T-cell (primary cell): ENCODE data around the gene BCL2L11. TPM values are rescaled to one million over a fixed set of nuclear protein-coding genes. Genes with fewer than 3 reads are reported as not detected.

Experiments used
- ATAC-seq, 4 experiments: fragments of 200-7000 bp in 3 of 4; fragments of 150-1000 bp in 1 of 4; cut with Tn5 transposase; replicated peaks in 1 of 4; 1 replicate in 3 of 4; 2 replicates in 1 of 4; pipeline ENCODE4 v1.10.0; 2021; ENCODE audit warnings: moderate library complexity in 3 of 4, mild to moderate bottlenecking in 2 of 4, moderate number of reproducible peaks in 1 of 4
- CTCF ChIA-PET, 2 donors: fragments of 300-600 bp; sonication (Branson Sonifier 250); formaldehyde crosslinking; loops; one replicate each; lab custom pipeline; 2022; ENCODE audit warnings: antibody characterized with exemption in 2 of 2; lab: Charles Lee
- POLR2A ChIA-PET, 2 donors: fragments of 300-600 bp; sonication (Branson Sonifier 250); formaldehyde crosslinking; loops; one replicate each; lab custom pipeline; 2022; ENCODE audit warnings: antibody characterized with exemption in 2 of 2; lab: Charles Lee
- DNase-seq, 35 experiments: peaks; one replicate each; pipeline versions ENCODE4 v3.0.0 to v3.0.0-alpha.2; 2013 to 2023
- H3K27ac ChIP-seq: one replicate; pipeline ENCODE4 v1.5.1; 2013; ENCODE audit warnings: low read length
- H3K27me3 ChIP-seq, 2 experiments: replicated peaks in 1 of 2; 1 replicate in 1 of 2; 2 replicates in 1 of 2; pipeline versions ENCODE4 v1.6.1 to v1.7.0; 2013; ENCODE audit warnings: low read length in 1 of 2, mixed read lengths in 1 of 2; ENCODE audit not compliant: control insufficient read depth in 2 of 2, insufficient read depth in 2 of 2; ENCODE audit errors: extremely low read depth in 1 of 2
- H3K36me3 ChIP-seq, 2 donors: 1 replicate in 1 of 2; 2 replicates in 1 of 2; pipeline versions ENCODE4 v1.6.1 to v1.7.0; 2013; ENCODE audit warnings: low read length in 1 of 2; ENCODE audit not compliant: control insufficient read depth in 2 of 2, insufficient read depth in 1 of 2; ENCODE audit errors: extremely low read depth in 1 of 2
- H3K4me1 ChIP-seq, 2 experiments: 1 replicate in 1 of 2; 2 replicates in 1 of 2; pipeline versions ENCODE4 v1.6.1 to v1.7.0; 2013; ENCODE audit warnings: low read length in 2 of 2, mixed read lengths in 1 of 2; ENCODE audit not compliant: insufficient read depth in 2 of 2, control insufficient read depth in 1 of 2; ENCODE audit errors: extremely low read depth in 1 of 2
- H3K4me3 ChIP-seq, 2 donors: 1 replicate in 1 of 2; 2 replicates in 1 of 2; pipeline versions ENCODE4 v1.5.1 to v1.7.0; 2013; ENCODE audit warnings: mild to moderate bottlenecking in 2 of 2, low read length in 1 of 2, moderate library complexity in 1 of 2; ENCODE audit not compliant: control insufficient read depth in 1 of 2; ENCODE audit errors: extremely low read depth in 1 of 2
- H3K9me3 ChIP-seq: 2 replicates; pipeline ENCODE4 v1.7.0; 2013
- H3K27ac Mint-ChIP-seq, 2 donors: one replicate each; pipeline ENCODE4 v1.8.0; 2020 to 2021; ENCODE audit warnings: mild to moderate bottlenecking in 2 of 2, mixed read lengths in 2 of 2
- H3K27me3 Mint-ChIP-seq, 2 donors: one replicate each; pipeline ENCODE4 v1.8.0; 2021 to 2022; ENCODE audit warnings: mixed read lengths in 2 of 2
- H3K36me3 Mint-ChIP-seq: one replicate; pipeline ENCODE4 v1.8.0; 2021; ENCODE audit warnings: mixed read lengths
- H3K4me1 Mint-ChIP-seq, 3 donors: one replicate each; pipeline ENCODE4 v1.8.0; 2020 to 2022; ENCODE audit warnings: mixed read lengths in 3 of 3, mild to moderate bottlenecking in 1 of 3
- H3K4me3 Mint-ChIP-seq, 3 donors: one replicate each; pipeline ENCODE4 v1.8.0; 2020 to 2022; ENCODE audit warnings: mild to moderate bottlenecking in 3 of 3, mixed read lengths in 3 of 3, moderate library complexity in 3 of 3
- H3K9me3 Mint-ChIP-seq, 3 donors: one replicate each; pipeline ENCODE4 v1.8.0; 2020 to 2022; ENCODE audit warnings: mixed read lengths in 3 of 3
- WGBS: methylation state at CpG from one replicate; pipeline ENCODE4 v1.1.5; 2013; ENCODE audit warnings: missing lambda C conversion rate; ENCODE audit not compliant: insufficient coverage; 5-methylcytosine and 5-hydroxymethylcytosine counted together
- total RNA-seq, 35 experiments: library from RNA in 6 of 35; stranded (reverse) in 6 of 35; fragments of 120-200 nt in 1 of 35; gene quantifications; one replicate each; pipeline versions ENCODE4 v1.2.1 to v1.2.4 and lab custom pipeline; 2013 to 2026

The BCL2L11 gene
- total RNA-seq, 5 donors from 2014 or later (not counting 1 experiment from before 2014, with no cell fraction given), result 24.1 to 47.0 (median 34.6) TPM

DNA sequence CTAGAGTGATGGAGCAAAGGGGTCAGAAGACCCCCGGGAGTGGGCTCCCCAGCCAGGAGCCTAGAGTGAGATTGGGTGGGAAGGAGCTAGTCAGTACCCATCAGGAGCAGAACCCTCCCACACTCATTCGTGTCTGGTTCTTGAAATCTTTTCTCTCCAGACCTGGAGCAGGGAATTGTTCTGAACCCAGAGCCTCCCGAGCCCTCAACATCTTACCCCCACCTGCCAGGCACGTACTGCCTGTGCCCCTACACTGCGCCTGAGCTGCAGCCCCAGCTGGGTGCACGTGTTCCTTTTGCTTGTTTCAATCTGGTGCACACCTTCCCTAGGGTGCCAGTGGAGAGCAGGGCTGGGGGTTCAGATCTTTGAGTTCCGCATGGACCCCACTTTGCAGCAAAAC is 52.6 kb downstream of the BCL2L11 start:
- ChIA-PET POLR2A (no interaction called here), CTCF (no interaction called here)
- 100% methylated on average over 1 of the region's 7 CpGs for WGBS
- H3K4me1 ChIP-seq, result peaks cover 0 to 4% of the 10 kb centered on the region in 2 experiments
- DNase-seq, result no peak
- no peaks in the 10 kb centered on the region for H3K36me3 Mint-ChIP-seq
- H3K27ac Mint-ChIP-seq, result no peak overlapping the region
- no peaks in the 10 kb centered on the region for H3K36me3 ChIP-seq
- H3K9me3 Mint-ChIP-seq, result no peaks in the 10 kb centered on the region
- H3K27ac ChIP-seq, result no peak overlapping the region
- ATAC-seq, result no peak
- no peak overlapping the region for H3K4me3 Mint-ChIP-seq
- H3K4me1 Mint-ChIP-seq, result peaks cover 5 to 8% (median 7%) of the 10 kb centered on the region in 3 donors
- peaks cover 0 to 6% of the 10 kb centered on the region in 2 donors for H3K27me3 Mint-ChIP-seq
- H3K9me3 ChIP-seq, result no peaks in the 10 kb centered on the region
- no peak overlapping the region for H3K4me3 ChIP-seq
- H3K27me3 ChIP-seq, result peaks cover 0 to 20% of the 10 kb centered on the region in 2 experiments

DNA sequence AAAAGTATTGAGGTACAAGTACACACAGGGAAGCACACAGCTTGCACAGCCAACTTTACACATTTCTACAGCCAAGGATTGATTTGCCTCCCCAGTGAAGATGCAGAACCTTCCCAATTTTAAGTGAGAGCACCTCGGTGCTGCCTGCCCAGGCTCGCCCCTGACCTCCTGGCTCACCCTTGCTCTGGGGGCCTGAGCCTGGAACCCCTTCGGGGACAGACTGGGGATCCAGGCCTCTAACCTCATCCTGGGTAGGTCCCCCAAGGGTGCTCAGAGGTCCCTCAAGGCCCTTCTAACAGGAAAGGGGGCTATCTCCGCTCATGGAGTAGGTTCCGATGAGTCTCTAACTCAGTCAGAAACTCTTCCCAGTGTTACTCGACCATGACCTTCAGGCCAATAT is 53.1 kb downstream of the BCL2L11 start:
- Mint-ChIP-seq H3K36me3 (no peaks in the 10 kb centered on the region), H3K4me3 (no peak overlapping the region), H3K9me3 (no peaks in the 10 kb centered on the region), H3K4me1 (peaks cover under 1 to 3% (median 3%) of the 10 kb centered on the region in 3 donors), H3K27ac (no peak overlapping the region), H3K27me3 (peaks cover 0 to 6% of the 10 kb centered on the region in 2 donors)
- ChIA-PET CTCF (no interaction called here), POLR2A (no interaction called here)
- Histone ChIP-seq H3K4me3 (no peak overlapping the region), H3K4me1 (no peaks in the 10 kb centered on the region), H3K36me3 (no peaks in the 10 kb centered on the region), H3K27me3 (peaks cover 0 to 25% of the 10 kb centered on the region in 2 experiments), H3K27ac (no peak overlapping the region), H3K9me3 (no peaks in the 10 kb centered on the region)
- ATAC-seq (no peak), DNase-seq (no peak)
- WGBS, result 86% methylated on average over 5 of the region's 6 CpGs

DNA sequence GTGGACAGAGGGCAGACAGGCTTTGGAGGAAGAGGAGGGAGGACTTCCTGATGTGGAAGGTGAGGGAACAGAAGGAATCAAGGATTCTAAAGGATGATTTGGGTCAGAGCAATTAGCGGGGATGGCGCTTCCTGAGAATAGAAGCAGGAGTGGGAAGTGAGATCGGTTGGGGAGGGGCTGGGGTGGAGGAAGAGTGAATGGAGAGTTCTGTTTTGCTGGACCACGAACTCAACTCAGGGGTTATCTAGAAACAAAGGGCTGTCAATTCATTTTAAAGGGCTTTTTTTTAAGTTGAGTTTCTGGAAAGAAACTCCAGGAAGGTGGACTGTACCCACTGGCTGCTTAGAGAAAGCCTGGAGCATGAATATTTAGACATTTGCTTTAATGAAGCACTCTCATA is 54.9 kb downstream of the BCL2L11 start:
- Histone ChIP-seq H3K36me3 (no peaks in the 10 kb centered on the region), H3K27ac (no peak overlapping the region), H3K27me3 (peaks cover 0 to 27% of the 10 kb centered on the region in 2 experiments), H3K4me3 (no peak overlapping the region), H3K9me3 (no peaks in the 10 kb centered on the region), H3K4me1 (no peaks in the 10 kb centered on the region)
- DNase-seq (no peak), ATAC-seq (no peak)
- 75% methylated on average over 4 of the region's 4 CpGs for WGBS
- CTCF ChIA-PET, result no interaction called here
- H3K36me3 Mint-ChIP-seq, result no peaks in the 10 kb centered on the region
- no peaks in the 10 kb centered on the region for H3K9me3 Mint-ChIP-seq
- H3K4me3 Mint-ChIP-seq, result no peak overlapping the region
- no peaks in the 10 kb centered on the region for H3K4me1 Mint-ChIP-seq
- POLR2A ChIA-PET, result no interaction called here
- peaks cover 0 to 6% of the 10 kb centered on the region in 2 donors for H3K27me3 Mint-ChIP-seq
- H3K27ac Mint-ChIP-seq, result no peak overlapping the region

DNA sequence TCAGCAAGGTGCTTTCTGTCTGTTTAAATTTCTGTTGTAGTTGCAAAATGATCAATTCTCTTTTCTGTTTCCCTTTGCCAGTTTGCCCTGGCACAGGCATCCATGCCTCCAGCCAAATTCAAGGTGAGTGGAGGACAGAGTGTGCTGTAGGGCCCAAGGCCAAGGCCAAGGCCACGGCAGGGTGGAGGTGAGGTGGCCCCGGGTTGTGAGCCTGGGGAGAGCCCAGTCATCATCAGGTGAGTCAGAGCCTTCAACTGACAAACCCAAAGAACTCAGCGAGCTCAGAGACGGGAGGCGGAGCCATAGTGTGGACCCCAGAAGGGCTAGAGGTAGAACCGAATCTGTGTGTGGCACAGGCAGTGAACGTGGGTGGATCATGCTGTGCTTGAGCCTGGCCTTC is 55.7 kb downstream of the BCL2L11 start:
- no peaks in the 10 kb centered on the region for H3K9me3 Mint-ChIP-seq
- Histone ChIP-seq H3K36me3 (no peaks in the 10 kb centered on the region), H3K4me1 (no peaks in the 10 kb centered on the region), H3K27me3 (peaks cover 0 to 25% of the 10 kb centered on the region in 2 experiments), H3K27ac (no peak overlapping the region), H3K9me3 (no peaks in the 10 kb centered on the region), H3K4me3 (no peak overlapping the region)
- no peak for DNase-seq
- H3K36me3 Mint-ChIP-seq, result no peaks in the 10 kb centered on the region
- H3K27me3 Mint-ChIP-seq, result peaks cover 0 to 6% of the 10 kb centered on the region in 2 donors
- no peak overlapping the region for H3K4me3 Mint-ChIP-seq
- ATAC-seq, result no peak
- WGBS, result 79% methylated on average over 7 of the region's 7 CpGs
- CTCF ChIA-PET, result no interaction called here
- H3K4me1 Mint-ChIP-seq, result no peaks in the 10 kb centered on the region
- POLR2A ChIA-PET, result no interaction called here
- no peak overlapping the region for H3K27ac Mint-ChIP-seq

DNA sequence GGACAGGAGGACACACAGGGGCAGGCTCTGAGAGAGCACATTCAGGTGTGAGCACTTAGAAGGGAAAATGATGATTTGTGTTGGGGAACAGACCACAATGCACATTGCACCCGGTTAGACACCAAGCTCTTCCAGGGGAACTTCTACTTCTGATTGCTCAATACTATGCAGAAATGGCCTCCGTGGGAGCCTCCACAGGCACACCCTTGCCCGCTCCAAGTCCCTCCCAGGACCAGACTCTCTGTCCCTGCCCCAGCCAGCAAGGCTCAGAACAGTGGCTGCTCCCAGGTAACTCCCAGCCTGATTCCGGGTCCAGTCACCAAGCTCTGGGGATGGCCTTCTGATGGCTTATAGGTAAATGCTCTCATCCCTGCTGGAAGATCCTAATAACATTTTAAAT is 56.2 kb downstream of the BCL2L11 start:
- no peaks in the 10 kb centered on the region for H3K9me3 Mint-ChIP-seq
- no peak overlapping the region for H3K27ac Mint-ChIP-seq
- CTCF ChIA-PET, result no interaction called here
- DNase-seq (no peak), ATAC-seq (no peak)
- H3K4me3 Mint-ChIP-seq, result no peak overlapping the region
- H3K27me3 ChIP-seq, result peaks cover 0 to 27% of the 10 kb centered on the region in 2 experiments
- no peaks in the 10 kb centered on the region for H3K4me1 Mint-ChIP-seq
- peaks cover 0 to 6% of the 10 kb centered on the region in 2 donors for H3K27me3 Mint-ChIP-seq
- H3K4me1 ChIP-seq, result no peaks in the 10 kb centered on the region
- POLR2A ChIA-PET, result no interaction called here
- no peak overlapping the region for H3K27ac ChIP-seq
- no peaks in the 10 kb centered on the region for H3K36me3 Mint-ChIP-seq
- 93% methylated on average over 3 of the region's 4 CpGs for WGBS
- H3K9me3 ChIP-seq, result no peaks in the 10 kb centered on the region
- no peaks in the 10 kb centered on the region for H3K36me3 ChIP-seq
- H3K4me3 ChIP-seq, result no peak overlapping the region

DNA sequence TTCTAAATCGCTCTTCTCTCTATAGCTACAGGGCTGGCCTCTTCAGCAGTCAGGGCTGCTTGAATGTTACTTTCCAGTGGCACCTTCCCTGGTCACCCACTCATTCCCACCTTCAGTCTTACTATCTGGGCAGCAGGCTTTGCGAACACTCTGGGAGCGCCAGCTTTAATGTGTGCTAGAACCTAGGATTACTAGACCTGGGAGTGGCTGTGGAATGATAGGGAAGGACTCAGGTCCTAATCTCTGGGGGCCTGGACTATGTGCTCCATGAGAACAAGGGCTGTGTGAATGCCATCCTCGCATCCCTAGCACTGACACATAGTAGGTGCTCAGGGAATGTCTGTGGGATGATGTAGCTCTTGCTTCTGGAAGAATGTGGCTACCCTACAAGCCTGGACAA is 57.6 kb downstream of the BCL2L11 start:
- H3K4me1 Mint-ChIP-seq, result no peaks in the 10 kb centered on the region
- no peak for DNase-seq
- H3K4me3 Mint-ChIP-seq, result no peak overlapping the region
- no peak for ATAC-seq
- Histone ChIP-seq H3K4me3 (no peak overlapping the region), H3K9me3 (no peaks in the 10 kb centered on the region), H3K27ac (no peak overlapping the region), H3K4me1 (no peaks in the 10 kb centered on the region), H3K27me3 (peaks cover 0 to 25% of the 10 kb centered on the region in 2 experiments), H3K36me3 (no peaks in the 10 kb centered on the region)
- H3K9me3 Mint-ChIP-seq, result no peaks in the 10 kb centered on the region
- WGBS, result 94% methylated on average over 2 of the region's 4 CpGs
- POLR2A ChIA-PET, result no interaction called here
- H3K27me3 Mint-ChIP-seq, result peaks cover 0 to 6% of the 10 kb centered on the region in 2 donors
- H3K36me3 Mint-ChIP-seq, result no peaks in the 10 kb centered on the region
- H3K27ac Mint-ChIP-seq, result no peak overlapping the region
- CTCF ChIA-PET, result interaction anchor here in 1 of 2 donors (0.5 kb wide), 1 partner anchor 779 kb away, joined by 3 read pairs; no protein-coding TSS in a partner anchor
